Activated T-helper 17 cell treated with anti-CD3 and anti-CD28 coated beads, Interleukin-2, amount 50 U/mL, for 72 hours (primary cell): Measurements from ENCODE around the gene IGF1R. TPM values are rescaled to one million over a fixed set of nuclear protein-coding genes. Genes with fewer than 3 reads are reported as not detected.

Experiments used
- ATAC-seq: fragments of 150-1000 bp; cut with Tn5 transposase; replicated peaks from 2 replicates; pipeline ENCODE4 v1.10.0; 2021; ENCODE audit warnings: mild to moderate bottlenecking, moderate library complexity
- H3K27ac Mint-ChIP-seq: one replicate; pipeline ENCODE4 v1.8.0; 2022; ENCODE audit warnings: mixed read lengths
- H3K27me3 Mint-ChIP-seq: one replicate; pipeline ENCODE4 v1.8.0; 2022; ENCODE audit warnings: mixed read lengths
- H3K36me3 Mint-ChIP-seq: one replicate; pipeline ENCODE4 v1.8.0; 2022; ENCODE audit warnings: low read depth, mild to moderate bottlenecking, mixed read lengths
- H3K4me1 Mint-ChIP-seq: one replicate; pipeline ENCODE4 v1.8.0; 2022; ENCODE audit warnings: mixed read lengths
- H3K4me3 Mint-ChIP-seq: one replicate; pipeline ENCODE4 v1.8.0; 2022; ENCODE audit warnings: mild to moderate bottlenecking, mixed read lengths
- H3K9me3 Mint-ChIP-seq: one replicate; pipeline ENCODE4 v1.8.0; 2022; ENCODE audit warnings: mixed read lengths
- total RNA-seq, 2 donors: library from RNA; stranded (reverse); gene quantifications; one replicate each; pipeline ENCODE4 v1.2.3, GENCODE V29; 2022

The IGF1R gene
- total RNA-seq, 2 donors from 2014 or later, result 4.6 to 33.8 TPM

DNA sequence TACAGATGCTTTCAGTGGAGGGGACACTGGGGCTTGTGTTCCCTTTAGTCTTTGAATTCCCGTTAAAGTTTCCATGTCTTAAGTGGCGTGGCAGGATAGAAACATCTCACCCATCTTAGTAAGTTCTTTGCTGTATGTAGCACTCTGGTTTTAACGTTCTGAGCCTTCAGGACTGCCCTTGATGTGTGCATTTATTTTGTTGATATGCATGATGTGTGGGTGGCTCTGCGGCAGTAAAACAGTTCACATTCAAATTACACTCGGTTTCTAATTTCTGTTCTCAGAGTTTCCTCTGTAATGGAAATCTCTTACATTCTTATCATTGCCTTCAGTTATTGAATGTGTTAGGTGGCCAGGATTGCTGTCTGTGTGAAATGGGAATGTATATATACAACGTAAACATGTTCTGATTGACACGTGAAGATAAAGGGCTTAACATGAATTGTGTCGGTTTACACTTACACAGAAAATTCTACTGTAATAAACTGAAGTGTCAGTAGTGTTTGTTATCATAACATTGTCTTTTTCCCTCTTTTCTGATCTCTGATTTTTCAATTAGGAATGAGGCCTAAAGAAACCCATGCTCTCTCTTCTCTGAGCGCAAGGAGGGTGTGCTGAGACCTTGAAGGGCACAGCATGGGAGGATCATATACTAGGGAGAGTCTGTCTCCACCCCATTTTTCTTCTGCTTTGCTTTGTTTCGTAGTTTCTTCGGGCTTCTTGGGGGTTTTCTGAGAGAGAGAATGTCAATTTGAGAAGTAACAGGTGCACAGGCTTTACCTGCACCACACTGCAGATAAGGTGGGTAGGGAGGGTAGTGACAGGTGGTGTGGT lies 51.5 kb downstream of the IGF1R start:
- H3K9me3 Mint-ChIP-seq, result no peaks in the 10 kb centered on the region
- H3K27ac Mint-ChIP-seq, result peak overlapping the region; percentile 47
- H3K4me1 Mint-ChIP-seq, result peaks cover 18% of the 10 kb centered on the region
- H3K4me3 Mint-ChIP-seq, result peak overlapping the region; percentile 41
- ATAC-seq, result peak; percentile 66
- no peaks in the 10 kb centered on the region for H3K36me3 Mint-ChIP-seq
- no peaks in the 10 kb centered on the region for H3K27me3 Mint-ChIP-seq

DNA sequence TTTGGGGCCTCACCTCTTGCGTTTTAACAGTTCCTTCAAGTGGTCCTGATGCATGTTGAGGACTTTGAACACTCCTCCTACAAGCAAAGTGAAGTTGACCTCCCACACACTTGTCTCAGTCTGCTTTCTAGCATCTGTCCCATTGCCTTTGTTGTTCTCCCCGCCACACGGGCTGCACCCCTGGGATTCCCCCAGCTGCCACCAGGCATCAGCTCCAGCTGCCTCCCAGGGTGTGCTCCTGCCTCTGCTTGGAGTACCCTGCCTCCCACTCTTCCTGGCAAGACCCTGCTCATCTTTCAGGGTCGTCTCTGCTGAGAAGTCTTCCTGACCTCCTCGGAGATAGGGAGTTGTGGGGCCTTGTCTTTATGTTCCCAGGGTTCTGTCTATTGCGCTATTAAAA lies 52.2 kb downstream of the IGF1R start:
- Mint-ChIP-seq H3K27me3 (no peaks in the 10 kb centered on the region), H3K4me1 (peaks cover 18% of the 10 kb centered on the region), H3K27ac (peak overlapping the region; percentile 47), H3K4me3 (no peak overlapping the region), H3K36me3 (no peaks in the 10 kb centered on the region), H3K9me3 (no peaks in the 10 kb centered on the region)
- peak; percentile 38 for ATAC-seq

DNA sequence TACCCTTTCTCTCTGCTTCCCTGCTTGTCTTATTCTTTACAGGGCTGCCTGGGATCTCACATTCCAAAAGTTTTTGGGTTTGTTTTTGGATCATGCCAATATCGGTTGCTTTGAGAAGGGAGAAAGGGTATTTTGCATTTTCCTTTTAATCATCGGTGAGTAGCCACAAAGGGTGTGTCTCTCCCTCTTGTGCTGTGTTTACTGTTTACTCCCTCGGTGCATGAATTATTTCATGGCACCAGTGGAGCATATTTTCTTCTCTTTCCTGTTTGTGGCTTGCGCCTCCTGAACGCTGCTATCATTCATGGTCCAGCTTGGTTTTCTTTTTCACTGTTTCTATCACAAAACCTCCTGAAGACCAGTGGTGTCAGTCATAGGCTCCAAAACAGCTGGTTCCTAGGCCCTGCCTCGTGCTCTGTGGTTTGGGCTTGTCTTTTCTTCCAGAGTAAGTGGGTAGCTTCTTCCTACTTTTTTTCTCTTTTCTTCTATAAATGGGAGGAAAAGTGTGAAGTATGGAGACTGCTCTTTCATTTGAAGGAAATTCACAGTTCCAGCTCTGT lies 54.9 kb downstream of the IGF1R start:
- no peak overlapping the region for H3K27ac Mint-ChIP-seq
- no peaks in the 10 kb centered on the region for H3K27me3 Mint-ChIP-seq
- peaks cover 6% of the 10 kb centered on the region for H3K36me3 Mint-ChIP-seq
- H3K9me3 Mint-ChIP-seq, result no peaks in the 10 kb centered on the region
- peaks cover 17% of the 10 kb centered on the region for H3K4me1 Mint-ChIP-seq
- H3K4me3 Mint-ChIP-seq, result no peak overlapping the region
- ATAC-seq, result no peak

DNA sequence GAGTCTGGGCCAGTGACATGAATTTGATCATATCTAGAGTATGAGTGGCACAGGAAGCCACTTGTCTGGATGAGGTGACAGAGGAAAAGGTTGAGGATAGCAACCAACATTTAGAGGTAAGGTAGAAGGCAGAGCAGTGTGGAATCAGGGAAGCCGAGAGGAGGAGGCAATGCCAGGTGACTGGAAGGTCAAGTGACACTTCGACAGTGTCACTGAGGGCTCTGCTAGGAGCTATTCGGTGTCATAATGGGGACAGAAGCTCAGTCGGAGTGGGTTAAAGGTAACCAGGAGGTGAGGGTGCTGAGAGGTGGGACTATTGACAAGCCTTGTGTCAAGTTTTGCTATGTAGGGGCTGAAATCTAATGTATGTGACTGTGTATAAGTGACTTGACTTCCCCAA lies 56.7 kb downstream of the IGF1R start:
- no peak overlapping the region for H3K27ac Mint-ChIP-seq
- no peaks in the 10 kb centered on the region for H3K27me3 Mint-ChIP-seq
- peaks cover 13% of the 10 kb centered on the region for H3K36me3 Mint-ChIP-seq
- H3K4me1 Mint-ChIP-seq, result peaks cover 3% of the 10 kb centered on the region
- no peak for ATAC-seq
- H3K9me3 Mint-ChIP-seq, result no peaks in the 10 kb centered on the region
- H3K4me3 Mint-ChIP-seq, result no peak overlapping the region

DNA sequence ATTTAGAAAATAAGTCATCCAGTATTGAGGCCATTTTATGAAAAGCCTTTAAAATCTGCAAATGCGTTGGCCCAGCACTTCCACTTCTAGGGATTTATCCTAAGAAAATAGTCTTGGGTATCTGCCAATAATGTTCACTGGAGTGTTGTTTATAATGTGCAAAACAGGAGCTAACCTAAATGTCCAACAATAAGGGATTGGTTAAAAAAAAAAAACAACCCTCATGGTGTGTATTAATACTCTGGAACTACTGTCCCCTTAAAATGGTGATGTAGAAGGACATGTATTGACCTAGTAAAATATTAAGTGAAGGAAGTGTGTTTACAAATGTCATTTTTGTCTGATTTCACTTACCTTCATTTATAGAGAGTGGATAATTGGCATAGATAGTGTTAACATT lies 58.0 kb downstream of the IGF1R start:
- H3K4me1 Mint-ChIP-seq, result no peaks in the 10 kb centered on the region
- no peak for ATAC-seq
- H3K27ac Mint-ChIP-seq, result no peak overlapping the region
- H3K4me3 Mint-ChIP-seq, result no peak overlapping the region
- H3K27me3 Mint-ChIP-seq, result no peaks in the 10 kb centered on the region
- H3K9me3 Mint-ChIP-seq, result peaks cover under 1% of the 10 kb centered on the region
- peaks cover 13% of the 10 kb centered on the region for H3K36me3 Mint-ChIP-seq

DNA sequence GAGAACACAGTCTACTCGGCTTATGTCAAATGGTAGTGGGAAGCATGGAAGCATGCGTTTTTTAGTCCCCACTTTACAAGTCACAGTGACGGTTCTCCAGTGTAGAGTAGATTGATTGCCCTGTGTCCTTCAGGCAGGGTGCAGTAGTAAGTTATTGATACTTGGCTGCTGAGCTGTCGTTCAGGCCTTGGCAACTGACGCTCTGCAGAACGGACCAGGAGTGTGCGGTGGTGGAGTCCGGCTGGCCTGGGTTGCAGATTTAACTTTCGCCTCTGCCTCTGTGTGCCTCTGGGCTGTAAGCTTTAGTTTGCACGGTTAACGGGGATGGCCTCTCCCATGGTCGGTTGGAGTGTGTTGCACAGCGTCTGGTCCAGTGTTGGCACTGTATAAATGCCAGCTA lies 58.6 kb downstream of the IGF1R start:
- no peak for ATAC-seq
- Mint-ChIP-seq H3K4me3 (no peak overlapping the region), H3K36me3 (peaks cover 16% of the 10 kb centered on the region), H3K4me1 (no peaks in the 10 kb centered on the region), H3K27me3 (no peaks in the 10 kb centered on the region), H3K9me3 (peaks cover 3% of the 10 kb centered on the region), H3K27ac (no peak overlapping the region)

DNA sequence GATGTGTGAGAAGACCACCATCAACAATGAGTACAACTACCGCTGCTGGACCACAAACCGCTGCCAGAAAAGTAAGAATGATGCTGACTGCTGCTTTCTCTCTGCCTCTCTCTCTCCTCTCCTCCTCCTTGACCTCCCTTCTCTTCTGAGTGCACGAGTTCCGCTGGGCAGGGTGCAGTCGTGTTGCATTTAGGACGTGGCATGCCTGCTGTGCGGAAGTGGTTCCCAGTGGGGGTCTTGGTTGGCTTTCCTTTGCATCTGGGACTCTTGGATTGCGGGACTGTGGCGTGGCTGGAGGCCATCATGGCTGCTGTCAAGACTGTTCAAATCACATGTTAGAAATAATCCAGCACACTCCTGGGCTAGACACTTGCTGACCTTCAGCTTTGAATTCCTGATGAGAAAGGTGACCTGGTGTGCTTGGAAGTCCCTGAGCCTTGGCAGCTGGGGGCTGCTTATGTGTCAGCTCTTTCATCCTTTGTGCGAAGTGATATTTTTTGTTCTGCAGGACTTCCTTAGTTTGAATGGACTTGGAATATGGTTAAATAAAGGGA lies 59.8 kb downstream of the IGF1R start:
- Mint-ChIP-seq H3K4me3 (no peak overlapping the region), H3K9me3 (peaks cover 3% of the 10 kb centered on the region), H3K36me3 (peaks cover 20% of the 10 kb centered on the region), H3K4me1 (no peaks in the 10 kb centered on the region), H3K27me3 (no peaks in the 10 kb centered on the region), H3K27ac (no peak overlapping the region)
- ATAC-seq, result no peak

DNA sequence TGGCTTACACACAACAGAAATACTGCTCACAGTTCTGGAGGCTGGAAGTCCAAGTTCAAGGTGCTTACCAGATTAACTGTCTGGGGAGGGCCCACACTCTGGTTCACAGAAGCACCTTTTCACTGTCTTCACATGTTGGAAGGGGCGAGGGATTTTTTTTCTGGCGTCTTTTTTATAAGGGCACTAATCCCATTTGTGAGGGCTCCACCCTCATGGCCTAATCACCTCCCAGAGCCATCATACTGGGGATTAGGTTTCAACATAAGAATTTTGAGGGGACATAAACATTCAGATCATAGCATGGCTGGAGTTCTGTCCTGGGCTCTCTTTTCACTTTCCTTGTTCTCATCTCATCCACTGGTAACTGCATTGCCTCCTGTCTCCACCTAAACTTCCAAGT lies 63.5 kb downstream of the IGF1R start:
- Mint-ChIP-seq H3K9me3 (peaks cover 3% of the 10 kb centered on the region), H3K4me3 (no peak overlapping the region), H3K36me3 (peaks cover 20% of the 10 kb centered on the region), H3K4me1 (peaks cover 15% of the 10 kb centered on the region), H3K27ac (no peak overlapping the region), H3K27me3 (no peaks in the 10 kb centered on the region)
- no peak for ATAC-seq

DNA sequence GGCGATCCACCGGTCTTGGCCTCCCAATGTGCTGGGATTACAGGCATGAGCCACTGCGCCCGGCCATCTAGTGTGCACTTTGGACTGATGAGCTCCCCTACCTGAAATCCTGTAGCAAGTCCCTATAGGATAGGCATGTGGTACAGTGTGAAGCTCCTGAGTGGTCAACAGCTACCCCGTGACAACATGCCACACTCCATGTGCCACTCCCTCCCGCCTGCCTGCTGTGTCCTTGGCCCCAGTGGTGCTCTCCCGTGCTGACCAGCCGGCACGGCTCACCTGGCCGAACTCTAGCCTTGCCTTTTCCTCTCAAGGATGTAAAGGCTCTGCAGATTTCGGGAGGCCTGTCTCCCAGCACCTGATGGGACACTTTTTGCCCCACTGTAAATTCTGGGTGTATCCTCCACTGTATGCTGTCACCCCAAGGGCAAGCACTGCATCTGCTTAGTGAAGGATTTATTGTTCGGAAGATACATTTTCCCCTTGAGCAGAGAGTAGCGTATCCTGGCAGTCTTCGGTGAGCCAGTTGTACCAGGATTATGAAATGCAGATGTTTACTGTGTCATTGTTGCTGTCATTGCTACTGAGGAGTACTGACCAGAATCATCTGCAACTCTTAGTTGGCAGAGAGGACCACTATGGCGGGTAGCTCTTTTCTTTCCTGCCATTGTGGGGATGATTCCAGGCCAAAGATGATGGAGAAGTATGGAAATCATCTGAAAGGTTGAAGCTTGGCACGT lies 64.7 kb downstream of the IGF1R start:
- Mint-ChIP-seq H3K4me3 (no peak overlapping the region), H3K27me3 (no peaks in the 10 kb centered on the region), H3K27ac (no peak overlapping the region), H3K4me1 (peaks cover 15% of the 10 kb centered on the region), H3K9me3 (peaks cover 3% of the 10 kb centered on the region), H3K36me3 (peaks cover 15% of the 10 kb centered on the region)
- ATAC-seq, result peak; percentile 11

DNA sequence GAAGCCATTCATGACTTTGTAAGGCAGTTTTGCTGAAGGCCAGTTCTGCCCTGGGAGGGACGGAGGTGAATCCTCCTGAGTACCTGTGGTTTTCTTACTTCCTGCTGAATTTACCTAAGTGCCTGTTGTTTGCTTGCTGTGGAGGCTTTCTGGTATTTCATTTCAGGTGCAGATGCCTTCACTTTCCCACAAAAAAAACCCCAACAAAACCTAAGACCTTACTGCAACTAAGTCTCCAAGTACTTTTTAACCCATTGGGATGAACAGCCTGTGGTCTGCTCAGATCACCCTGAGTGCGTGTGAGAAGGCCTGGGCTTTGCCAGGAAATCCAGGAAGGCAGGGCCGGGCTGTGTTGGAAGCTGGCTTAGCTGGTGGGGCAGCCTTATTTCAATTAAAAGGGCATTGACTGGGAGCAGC lies 65.3 kb downstream of the IGF1R start:
- Mint-ChIP-seq H3K4me1 (peaks cover 15% of the 10 kb centered on the region), H3K27ac (no peak overlapping the region), H3K36me3 (peaks cover 10% of the 10 kb centered on the region), H3K4me3 (peak overlapping the region; percentile 10), H3K9me3 (peaks cover 3% of the 10 kb centered on the region), H3K27me3 (no peaks in the 10 kb centered on the region)
- peak; percentile 58 for ATAC-seq

DNA sequence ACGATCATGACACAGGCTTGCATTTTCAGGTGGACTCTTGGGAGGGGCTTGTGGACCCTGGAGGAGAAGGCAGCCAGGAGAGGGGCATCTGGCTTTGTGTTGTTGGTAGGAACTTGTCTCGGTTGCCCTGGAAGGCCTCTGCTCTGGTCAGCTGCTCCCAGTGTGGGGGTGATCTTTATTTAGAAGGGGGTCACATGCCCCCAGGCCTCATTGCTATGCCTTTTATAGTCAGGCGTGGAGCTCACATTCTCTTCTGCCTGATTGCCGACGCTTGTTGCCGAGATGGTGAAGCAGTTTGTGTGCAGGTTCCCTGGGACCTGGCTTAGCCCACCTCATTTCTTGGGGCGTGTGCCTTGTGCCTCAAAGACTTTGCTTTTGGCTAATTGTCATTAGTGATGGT lies 66.6 kb downstream of the IGF1R start:
- no peak overlapping the region for H3K4me3 Mint-ChIP-seq
- no peaks in the 10 kb centered on the region for H3K27me3 Mint-ChIP-seq
- H3K27ac Mint-ChIP-seq, result no peak overlapping the region
- H3K4me1 Mint-ChIP-seq, result peaks cover 17% of the 10 kb centered on the region
- ATAC-seq, result no peak
- H3K9me3 Mint-ChIP-seq, result peaks cover 3% of the 10 kb centered on the region
- peaks cover 6% of the 10 kb centered on the region for H3K36me3 Mint-ChIP-seq

DNA sequence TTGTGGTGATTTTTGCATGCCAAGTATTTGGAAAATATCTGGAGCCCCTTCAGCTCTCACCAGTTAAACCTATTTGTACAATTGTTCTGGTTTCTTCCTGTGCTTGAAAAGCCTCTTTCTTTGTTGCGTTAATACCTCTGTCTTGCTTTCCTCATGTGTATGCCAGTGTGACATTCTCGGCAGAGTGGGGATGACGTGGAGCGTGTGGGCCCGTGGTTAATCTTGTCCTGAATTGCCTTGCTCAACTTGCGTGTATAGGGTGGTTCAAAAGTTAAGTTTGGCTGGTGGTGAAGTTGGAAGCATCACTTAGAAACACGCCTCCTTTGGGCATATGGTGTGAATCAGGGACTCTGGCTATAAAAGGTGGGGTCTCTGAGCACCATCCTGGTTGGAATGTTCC lies 67.1 kb downstream of the IGF1R start:
- Mint-ChIP-seq H3K27ac (no peak overlapping the region), H3K27me3 (no peaks in the 10 kb centered on the region), H3K4me3 (no peak overlapping the region), H3K4me1 (peaks cover 22% of the 10 kb centered on the region), H3K9me3 (peaks cover 3% of the 10 kb centered on the region), H3K36me3 (peaks cover 6% of the 10 kb centered on the region)
- no peak for ATAC-seq

DNA sequence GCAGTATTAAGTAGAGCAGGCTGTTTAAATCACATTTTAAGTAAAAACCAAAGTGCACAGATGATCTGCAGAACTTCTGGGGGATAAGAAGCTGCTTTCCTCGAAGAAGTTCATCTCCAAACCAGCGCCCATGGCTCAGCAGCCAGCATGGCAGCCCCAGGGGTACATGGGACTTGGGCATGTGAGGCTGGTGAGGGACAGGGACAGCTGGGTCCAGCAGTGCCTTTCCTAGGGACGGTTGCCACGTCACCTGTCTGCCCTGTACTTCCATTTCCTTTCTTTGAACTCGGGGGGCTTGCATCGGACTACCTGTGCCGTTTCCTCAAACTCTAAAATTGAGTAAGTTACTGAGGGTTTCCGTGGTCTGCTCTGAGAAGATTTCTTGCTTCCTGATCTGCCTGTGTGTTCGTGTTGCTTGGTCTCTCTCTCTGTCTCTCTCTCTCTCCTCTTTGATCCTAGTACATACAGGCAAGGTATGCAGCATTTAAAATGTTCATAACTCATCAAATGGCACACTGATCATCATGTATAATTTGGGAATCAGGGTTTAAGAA lies 67.6 kb downstream of the IGF1R start:
- peaks cover 6% of the 10 kb centered on the region for H3K36me3 Mint-ChIP-seq
- no peaks in the 10 kb centered on the region for H3K27me3 Mint-ChIP-seq
- peak overlapping the region; percentile 8 for H3K4me3 Mint-ChIP-seq
- no peak for ATAC-seq
- H3K4me1 Mint-ChIP-seq, result peaks cover 25% of the 10 kb centered on the region
- no peak overlapping the region for H3K27ac Mint-ChIP-seq
- peaks cover 3% of the 10 kb centered on the region for H3K9me3 Mint-ChIP-seq

DNA sequence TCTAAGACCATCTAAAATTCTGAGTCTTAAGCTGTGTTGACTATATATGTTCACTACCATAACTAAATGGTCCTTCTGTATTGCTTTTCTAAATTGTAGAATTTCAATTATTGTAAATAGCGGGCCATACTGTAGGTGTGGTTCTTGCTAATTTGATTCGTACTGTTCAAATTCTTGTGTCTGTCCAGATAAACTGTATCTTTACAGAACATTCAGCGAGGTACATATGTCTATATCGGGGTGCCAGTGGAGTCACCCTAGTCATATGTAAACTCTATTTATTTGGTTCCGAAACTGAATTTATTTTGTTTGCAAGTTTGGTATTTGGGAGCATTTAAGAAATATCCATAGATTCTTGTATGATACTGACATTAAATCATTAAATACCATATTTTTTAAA lies 69.0 kb downstream of the IGF1R start:
- Mint-ChIP-seq H3K9me3 (no peaks in the 10 kb centered on the region), H3K4me3 (no peak overlapping the region), H3K27me3 (no peaks in the 10 kb centered on the region), H3K27ac (no peak overlapping the region), H3K4me1 (peaks cover 30% of the 10 kb centered on the region), H3K36me3 (no peaks in the 10 kb centered on the region)
- ATAC-seq, result no peak
